CD14-positive monocyte (primary cell): ENCODE data around the gene TAAR1. TPM values are rescaled to one million over a fixed set of nuclear protein-coding genes. Genes with fewer than 3 reads are reported as not detected.

Experiments
- DNase-seq, 3 donors: peaks; one replicate each; pipeline ENCODE4 v3.0.0-alpha.2; 2011 to 2022
- H2AFZ ChIP-seq: 2 replicates; pipeline ENCODE4 v1.6.0; 2012; ENCODE audit warnings: mild to moderate bottlenecking, low read depth, low read length, inconsistent platforms; ENCODE audit not compliant: insufficient read depth, poor library complexity, severe bottlenecking
- H3K27ac ChIP-seq, 2 donors: 1 replicate in 1 of 2; 2 replicates in 1 of 2; pipeline ENCODE4 v1.5.1; 2012 to 2013; ENCODE audit warnings: low read length in 2 of 2, control low read depth in 1 of 2, inconsistent platforms in 1 of 2, low read depth in 1 of 2, mild to moderate bottlenecking in 1 of 2
- H3K27me3 ChIP-seq, 2 donors: one replicate each; pipeline versions ENCODE4 v1.6.0 to v1.6.1; 2011 to 2013; ENCODE audit warnings: low read length in 2 of 2; ENCODE audit not compliant: control insufficient read depth in 2 of 2, insufficient read depth in 2 of 2
- H3K36me3 ChIP-seq, 2 donors: replicated peaks in 1 of 2; 1 replicate in 1 of 2; 2 replicates in 1 of 2; pipeline versions ENCODE4 v1.5.1 to v1.6.1; 2012 to 2013; ENCODE audit warnings: low read length in 2 of 2, control low read depth in 1 of 2, inconsistent platforms in 1 of 2, mild to moderate bottlenecking in 1 of 2; ENCODE audit not compliant: insufficient read depth in 2 of 2, control insufficient read depth in 1 of 2
- H3K4me1 ChIP-seq, 2 donors: 1 replicate in 1 of 2; 2 replicates in 1 of 2; pipeline versions ENCODE4 v1.5.1 to v1.6.1; 2012 to 2013; ENCODE audit warnings: low read length in 2 of 2, control low read depth in 1 of 2, inconsistent platforms in 1 of 2, mild to moderate bottlenecking in 1 of 2, moderate library complexity in 1 of 2; ENCODE audit not compliant: insufficient read depth in 2 of 2, control insufficient read depth in 1 of 2
- H3K4me2 ChIP-seq: replicated peaks from 2 replicates; pipeline ENCODE3; 2012; ENCODE audit warnings: low read length, moderate library complexity, mild to moderate bottlenecking; ENCODE audit not compliant: poor library complexity, severe bottlenecking; ENCODE audit errors: extremely low read depth
- H3K4me3 ChIP-seq, 3 experiments: fragments of 200-600 bp in 1 of 3; sonication (generic) in 1 of 3; replicated peaks in 1 of 3; 1 replicate in 2 of 3; 2 replicates in 1 of 3; pipeline ENCODE4 v1.5.1; 2011 to 2013; ENCODE audit warnings: low read length in 3 of 3, mild to moderate bottlenecking in 3 of 3, control low read depth in 2 of 3, low read depth in 2 of 3, inconsistent platforms in 1 of 3, moderate library complexity in 1 of 3
- H3K79me2 ChIP-seq: 2 replicates; pipeline ENCODE4 v1.6.0; 2012; ENCODE audit warnings: mild to moderate bottlenecking, control low read depth, inconsistent platforms, low read length, moderate library complexity; ENCODE audit not compliant: insufficient read depth
- H3K9ac ChIP-seq: 2 replicates; pipeline ENCODE4 v1.6.0; 2017; ENCODE audit warnings: low read length, mild to moderate bottlenecking; ENCODE audit not compliant: insufficient read depth, poor library complexity, severe bottlenecking
- H3K9me3 ChIP-seq, 2 donors: replicated peaks in 1 of 2; 1 replicate in 1 of 2; 2 replicates in 1 of 2; pipeline versions ENCODE4 v1.5.1 to v1.6.1; 2012 to 2013; ENCODE audit warnings: low read length in 2 of 2, control low read depth in 1 of 2; ENCODE audit not compliant: control insufficient read depth in 1 of 2, insufficient read depth in 1 of 2
- H4K20me1 ChIP-seq: 2 replicates; pipeline ENCODE4 v1.6.0; 2012; ENCODE audit warnings: mild to moderate bottlenecking, low read length, control low read depth, moderate library complexity; ENCODE audit not compliant: insufficient read depth
- H3K27ac Mint-ChIP-seq, 7 donors: one replicate each; pipeline ENCODE4 v1.8.0; 2020; ENCODE audit warnings: mild to moderate bottlenecking in 7 of 7, mixed read lengths in 7 of 7, moderate library complexity in 6 of 7, inconsistent platforms in 2 of 7
- H3K27me3 Mint-ChIP-seq, 3 donors: one replicate each; pipeline ENCODE4 v1.8.0; 2021 to 2022; ENCODE audit warnings: low read depth in 3 of 3, mild to moderate bottlenecking in 3 of 3, mixed read lengths in 3 of 3, moderate library complexity in 3 of 3, inconsistent platforms in 1 of 3
- H3K36me3 Mint-ChIP-seq, 2 donors: one replicate each; pipeline ENCODE4 v1.8.0; 2020; ENCODE audit warnings: mixed read lengths in 2 of 2, inconsistent platforms in 1 of 2, mild to moderate bottlenecking in 1 of 2
- H3K4me1 Mint-ChIP-seq: one replicate; pipeline ENCODE4 v1.8.0; 2020; ENCODE audit warnings: mild to moderate bottlenecking, mixed read lengths
- H3K4me3 Mint-ChIP-seq, 2 donors: one replicate each; pipeline ENCODE4 v1.8.0; 2020; ENCODE audit warnings: mild to moderate bottlenecking in 2 of 2, mixed read lengths in 2 of 2, moderate library complexity in 1 of 2
- H3K9me3 Mint-ChIP-seq, 7 donors: one replicate each; pipeline ENCODE4 v1.8.0; 2020 to 2022; ENCODE audit warnings: mixed read lengths in 7 of 7, mild to moderate bottlenecking in 6 of 7, moderate library complexity in 6 of 7, inconsistent platforms in 2 of 7
- CTCF ChIP-seq: fragments of 200-600 bp; IDR thresholded peaks from one replicate; pipeline ENCODE4 v1.8.0; 2022; ENCODE audit warnings: antibody characterized with exemption, mild to moderate bottlenecking
- WGBS: methylation state at CpG from one replicate; pipeline ENCODE4 v1.1.5; 2013; ENCODE audit warnings: missing lambda C conversion rate; ENCODE audit not compliant: insufficient coverage; 5-methylcytosine and 5-hydroxymethylcytosine counted together
- intact Hi-C, 2 donors: fragments of 100-400 bp; cut with micrococcal nuclease; formaldehyde crosslinking; loops; one replicate each; pipeline versions ENCODE4 v1.15.0 to v1.15.1; 2023
- polyA plus RNA-seq, 3 donors: library from polyadenylated mRNA; depleted of rRNA in 1 of 3; unstranded in 2 of 3; stranded (reverse) in 1 of 3; fragments of 300-500 nt in 2 of 3; fragments of >200 nt in 1 of 3; fragmentation: Illumina TruSeq in 2 of 3; gene quantifications; 1 replicate in 2 of 3; 2 replicates in 1 of 3; pipeline ENCODE4 v1.2.3, GENCODE V29; 2012 to 2021

Gene TAAR1
- polyA plus RNA-seq, 3 donors = not detected

GRCh38 chr6:132633362-132633761 is 25.6 kb downstream of the TAAR1 start:
- peaks cover 4 to 15% (median 9%) of the 10 kb centered on the region in 7 donors for H3K9me3 Mint-ChIP-seq
- no peak overlapping the region for H3K4me3 Mint-ChIP-seq
- Histone ChIP-seq H3K4me1 (no peaks in the 10 kb centered on the region), H3K27ac (no peak overlapping the region), H3K79me2 (no peaks in the 10 kb centered on the region), H3K4me2 (no peak overlapping the region), H3K4me3 (no peak overlapping the region), H3K9ac (no peak overlapping the region), H2AFZ (no peak overlapping the region), H3K9me3 (no peaks in the 10 kb centered on the region), H3K36me3 (no peaks in the 10 kb centered on the region), H3K27me3 (no peaks in the 10 kb centered on the region), H4K20me1 (no peaks in the 10 kb centered on the region)
- intact Hi-C loops = no loop called here
- no peaks in the 10 kb centered on the region for H3K4me1 Mint-ChIP-seq
- no peaks in the 10 kb centered on the region for H3K36me3 Mint-ChIP-seq
- H3K27me3 Mint-ChIP-seq = peaks cover 2 to 11% (median 6%) of the 10 kb centered on the region in 3 donors
- 100% methylated on average over 1 of the region's 2 CpGs for WGBS
- no peak overlapping the region for H3K27ac Mint-ChIP-seq
- DNase-seq = no peak
- TF ChIP-seq CTCF = no peak

DNA sequence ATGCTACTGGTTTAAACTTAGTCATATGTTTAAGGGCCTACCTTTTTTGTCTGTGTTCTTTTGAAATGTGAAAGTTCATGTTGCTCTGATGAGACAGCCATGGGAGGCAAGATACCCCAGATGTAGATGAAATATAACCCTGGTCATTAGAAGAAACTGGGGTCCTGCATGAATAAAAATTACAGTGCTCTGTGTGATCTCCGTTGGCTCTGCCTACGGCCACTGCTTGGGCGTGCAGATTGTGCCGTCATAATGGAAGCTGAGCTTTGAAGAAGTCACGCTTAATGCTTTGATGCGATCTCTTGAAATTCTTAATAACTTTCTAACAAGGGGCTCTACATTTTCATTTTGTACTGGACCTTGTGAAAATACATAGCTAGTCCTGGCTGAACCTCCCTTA is 34.8 kb downstream of the TAAR1 start, which contains the start of gene TAAR2:
TAAR2 (minus strand) TSS at position 101 of the 400 bp plus-strand sequence; CDS start at position 101, 0 bp downstream.
- 84% methylated on average over 6 of the region's 6 CpGs for WGBS
- Histone ChIP-seq H3K4me3 (no peak within 1 kb of the TSS), H4K20me1 (no peaks in the 10 kb centered on the region), H3K4me1 (no peaks in the 10 kb centered on the region), H3K4me2 (no peak within 1 kb of the TSS), H2AFZ (no peak within 1 kb of the TSS), H3K9me3 (no peaks in the 10 kb centered on the region), H3K27me3 (peaks cover 0 to 3% of the 10 kb centered on the region in 2 donors), H3K9ac (no peak within 1 kb of the TSS), H3K79me2 (no peaks in the 10 kb centered on the region), H3K36me3 (no peaks in the 10 kb centered on the region), H3K27ac (no peak within 1 kb of the TSS)
- H3K4me3 Mint-ChIP-seq = no peak within 1 kb of the TSS
- H3K27ac Mint-ChIP-seq = peak within 1 kb of the TSS in 1 of 7 donors; percentile 68
- peaks cover 1 to 9% (median 4%) of the 10 kb centered on the region in 7 donors for H3K9me3 Mint-ChIP-seq
- intact Hi-C loops = no loop called here
- H3K4me1 Mint-ChIP-seq = no peaks in the 10 kb centered on the region
- peaks cover 0 to 6% (median 3%) of the 10 kb centered on the region in 3 donors for H3K27me3 Mint-ChIP-seq
- H3K36me3 Mint-ChIP-seq = no peaks in the 10 kb centered on the region
- no peak for TF ChIP-seq CTCF
- DNase-seq = no peak
